Measurements from ENCODE around the gene VWF. TPM values are rescaled to one million over a fixed set of nuclear protein-coding genes. Genes with fewer than 3 reads are reported as not detected.

VWF gene
- polyA plus RNA-seq, 2 donors = 14.8 to 38.4 TPM

- H3K4me1 ChIP-seq (ENCODE audit: control insufficient read depth in 2 of 2, insufficient read depth in 2 of 2, low read length in 1 of 2) = peaks cover 0 to 8% of the 10 kb centered on the region in 2 donors
- H3K9me3 ChIP-seq (ENCODE audit: control insufficient read depth in 2 of 2, insufficient read depth in 1 of 2, low read depth in 1 of 2, low read length in 1 of 2) = no peaks in the 10 kb centered on the region
- WGBS, 2 donors = 66 to 72% methylated on average over 30 of the region's 30 CpGs
- no peaks in the 10 kb centered on the region for H3K36me3 ChIP-seq (ENCODE audit: control insufficient read depth in 2 of 2, insufficient read depth in 2 of 2, low read length in 1 of 2)
- no peak overlapping the region for H3K4me3 ChIP-seq (ENCODE audit: low read depth in 1 of 2, low read length in 2 of 2)
- H3K27me3 ChIP-seq (ENCODE audit: control insufficient read depth in 1 of 2, insufficient read depth in 2 of 2, low read length in 2 of 2) = no peaks in the 10 kb centered on the region
- no peak overlapping the region for H3K27ac ChIP-seq (ENCODE audit: low read depth in 2 of 2, low read length in 1 of 2)
These were observed 66.8 kb downstream of the VWF start for GRCh38 chr12:6057700-6058099.

GRCh38 chr12:6056406-6057240, 67.8 kb downstream of the VWF start:
- H3K27ac ChIP-seq (ENCODE audit: low read depth in 2 of 2, low read length in 1 of 2) = no peak overlapping the region
- no peaks in the 10 kb centered on the region for H3K27me3 ChIP-seq (ENCODE audit: control insufficient read depth in 1 of 2, insufficient read depth in 2 of 2, low read length in 2 of 2)
- peaks cover 0 to 8% of the 10 kb centered on the region in 2 donors for H3K4me1 ChIP-seq (ENCODE audit: control insufficient read depth in 2 of 2, insufficient read depth in 2 of 2, low read length in 1 of 2)
- H3K4me3 ChIP-seq (ENCODE audit: low read depth in 1 of 2, low read length in 2 of 2) = peak overlapping the region in 1 of 2 donors; percentile 19
- H3K9me3 ChIP-seq (ENCODE audit: control insufficient read depth in 2 of 2, insufficient read depth in 1 of 2, low read depth in 1 of 2, low read length in 1 of 2) = no peaks in the 10 kb centered on the region
- 36 to 39% methylated on average over 56 to 58 of the region's 58 CpGs for WGBS, 2 donors
- H3K36me3 ChIP-seq (ENCODE audit: control insufficient read depth in 2 of 2, insufficient read depth in 2 of 2, low read length in 1 of 2) = peaks cover 0 to 9% of the 10 kb centered on the region in 2 donors

GRCh38 chr12:6053541-6053940, 70.9 kb downstream of the VWF start:
- Histone ChIP-seq H3K27ac (ENCODE audit: low read depth in 2 of 2, low read length in 1 of 2) (no peak overlapping the region), H3K4me3 (ENCODE audit: low read depth in 1 of 2, low read length in 2 of 2) (no peak overlapping the region), H3K4me1 (ENCODE audit: control insufficient read depth in 2 of 2, insufficient read depth in 2 of 2, low read length in 1 of 2) (peaks cover 0 to 8% of the 10 kb centered on the region in 2 donors), H3K9me3 (ENCODE audit: control insufficient read depth in 2 of 2, insufficient read depth in 1 of 2, low read depth in 1 of 2, low read length in 1 of 2) (no peaks in the 10 kb centered on the region), H3K27me3 (ENCODE audit: control insufficient read depth in 1 of 2, insufficient read depth in 2 of 2, low read length in 2 of 2) (no peaks in the 10 kb centered on the region), H3K36me3 (ENCODE audit: control insufficient read depth in 2 of 2, insufficient read depth in 2 of 2, low read length in 1 of 2) (peaks cover 0 to 11% of the 10 kb centered on the region in 2 donors)
- 70 to 77% methylated on average over 4 of the region's 4 CpGs for WGBS, 2 donors

- Histone ChIP-seq H3K36me3 (ENCODE audit: control insufficient read depth in 2 of 2, insufficient read depth in 2 of 2, low read length in 1 of 2) (peaks cover 0 to 11% of the 10 kb centered on the region in 2 donors), H3K4me1 (ENCODE audit: control insufficient read depth in 2 of 2, insufficient read depth in 2 of 2, low read length in 1 of 2) (peaks cover 0 to 8% of the 10 kb centered on the region in 2 donors), H3K27me3 (ENCODE audit: control insufficient read depth in 1 of 2, insufficient read depth in 2 of 2, low read length in 2 of 2) (no peaks in the 10 kb centered on the region), H3K4me3 (ENCODE audit: low read depth in 1 of 2, low read length in 2 of 2) (no peak overlapping the region), H3K9me3 (ENCODE audit: control insufficient read depth in 2 of 2, insufficient read depth in 1 of 2, low read depth in 1 of 2, low read length in 1 of 2) (no peaks in the 10 kb centered on the region), H3K27ac (ENCODE audit: low read depth in 2 of 2, low read length in 1 of 2) (no peak overlapping the region)
- WGBS, 2 donors = 93 to 94% methylated on average over 4 of the region's 4 CpGs
These were observed 71.5 kb downstream of the VWF start for GRCh38 chr12:6052940-6053329.

- Histone ChIP-seq H3K36me3 (ENCODE audit: control insufficient read depth in 2 of 2, insufficient read depth in 2 of 2, low read length in 1 of 2) (peaks cover 0 to 11% of the 10 kb centered on the region in 2 donors), H3K27ac (ENCODE audit: low read depth in 2 of 2, low read length in 1 of 2) (no peak overlapping the region), H3K4me3 (ENCODE audit: low read depth in 1 of 2, low read length in 2 of 2) (no peak overlapping the region), H3K9me3 (ENCODE audit: control insufficient read depth in 2 of 2, insufficient read depth in 1 of 2, low read depth in 1 of 2, low read length in 1 of 2) (no peaks in the 10 kb centered on the region), H3K27me3 (ENCODE audit: control insufficient read depth in 1 of 2, insufficient read depth in 2 of 2, low read length in 2 of 2) (no peaks in the 10 kb centered on the region), H3K4me1 (ENCODE audit: control insufficient read depth in 2 of 2, insufficient read depth in 2 of 2, low read length in 1 of 2) (peaks cover 0 to 11% of the 10 kb centered on the region in 2 donors)
- 87 to 91% methylated on average over 9 of the region's 9 CpGs for WGBS, 2 donors
These were observed 72.1 kb downstream of the VWF start for GRCh38 chr12:6052206-6052939.

GRCh38 chr12:6049992-6050391, 74.5 kb downstream of the VWF start:
- Histone ChIP-seq H3K27me3 (ENCODE audit: control insufficient read depth in 1 of 2, insufficient read depth in 2 of 2, low read length in 2 of 2) (no peaks in the 10 kb centered on the region), H3K4me3 (ENCODE audit: low read depth in 1 of 2, low read length in 2 of 2) (no peak overlapping the region), H3K9me3 (ENCODE audit: control insufficient read depth in 2 of 2, insufficient read depth in 1 of 2, low read depth in 1 of 2, low read length in 1 of 2) (no peaks in the 10 kb centered on the region), H3K36me3 (ENCODE audit: control insufficient read depth in 2 of 2, insufficient read depth in 2 of 2, low read length in 1 of 2) (peaks cover 0 to 18% of the 10 kb centered on the region in 2 donors), H3K27ac (ENCODE audit: low read depth in 2 of 2, low read length in 1 of 2) (no peak overlapping the region), H3K4me1 (ENCODE audit: control insufficient read depth in 2 of 2, insufficient read depth in 2 of 2, low read length in 1 of 2) (peaks cover 2 to 3% of the 10 kb centered on the region in 2 donors)
- WGBS, 2 donors = 95 to 97% methylated on average over 8 of the region's 8 CpGs

GRCh38 chr12:6049587-6049986, 74.9 kb downstream of the VWF start:
- no peaks in the 10 kb centered on the region for H3K27me3 ChIP-seq (ENCODE audit: control insufficient read depth in 1 of 2, insufficient read depth in 2 of 2, low read length in 2 of 2)
- H3K4me1 ChIP-seq (ENCODE audit: control insufficient read depth in 2 of 2, insufficient read depth in 2 of 2, low read length in 1 of 2) = peaks cover 2 to 3% of the 10 kb centered on the region in 2 donors
- no peaks in the 10 kb centered on the region for H3K9me3 ChIP-seq (ENCODE audit: control insufficient read depth in 2 of 2, insufficient read depth in 1 of 2, low read depth in 1 of 2, low read length in 1 of 2)
- H3K4me3 ChIP-seq (ENCODE audit: low read depth in 1 of 2, low read length in 2 of 2) = no peak overlapping the region
- no peak overlapping the region for H3K27ac ChIP-seq (ENCODE audit: low read depth in 2 of 2, low read length in 1 of 2)
- peaks cover 0 to 18% of the 10 kb centered on the region in 2 donors for H3K36me3 ChIP-seq (ENCODE audit: control insufficient read depth in 2 of 2, insufficient read depth in 2 of 2, low read length in 1 of 2)

- WGBS, 2 donors = 70% methylated on average over 13 of the region's 13 CpGs
- Histone ChIP-seq H3K4me3 (ENCODE audit: low read depth in 1 of 2, low read length in 2 of 2) (no peak overlapping the region), H3K27ac (ENCODE audit: low read depth in 2 of 2, low read length in 1 of 2) (no peak overlapping the region), H3K4me1 (ENCODE audit: control insufficient read depth in 2 of 2, insufficient read depth in 2 of 2, low read length in 1 of 2) (peaks cover 2 to 6% of the 10 kb centered on the region in 2 donors), H3K36me3 (ENCODE audit: control insufficient read depth in 2 of 2, insufficient read depth in 2 of 2, low read length in 1 of 2) (peaks cover 0 to 20% of the 10 kb centered on the region in 2 donors), H3K9me3 (ENCODE audit: control insufficient read depth in 2 of 2, insufficient read depth in 1 of 2, low read depth in 1 of 2, low read length in 1 of 2) (no peaks in the 10 kb centered on the region), H3K27me3 (ENCODE audit: control insufficient read depth in 1 of 2, insufficient read depth in 2 of 2, low read length in 2 of 2) (no peaks in the 10 kb centered on the region)
These were observed 76.9 kb downstream of the VWF start for GRCh38 chr12:6047249-6048237.
